Thoracic aorta (tissue), 2 donors: ENCODE measurements around the gene POFUT1. TPM values are rescaled to one million over a fixed set of nuclear protein-coding genes. Genes with fewer than 3 reads are reported as not detected.

Source experiments
- ATAC-seq: fragments of 150-250 bp; one replicate; pipeline ENCODE4 v1.8.0; 2017; ENCODE audit warnings: low read depth; ENCODE audit not compliant: insufficient number of reproducible peaks, low FRiP score
- DNase-seq: peaks from one replicate; pipeline ENCODE4 v3.0.0-alpha.2; 2020; ENCODE audit warnings: low spot score
- H3K27ac ChIP-seq, 2 donors: fragments of 200-600 bp; sonication (generic); 1 replicate in 1 of 2; 2 replicates in 1 of 2; pipeline ENCODE4 v1.5.1; 2016; ENCODE audit warnings: mild to moderate bottlenecking in 2 of 2, moderate library complexity in 2 of 2
- H3K27me3 ChIP-seq: fragments of 200-600 bp; sonication (generic); replicated peaks from 2 replicates; pipeline ENCODE4 v1.6.0; 2016; ENCODE audit warnings: mild to moderate bottlenecking; ENCODE audit not compliant: insufficient read depth
- H3K36me3 ChIP-seq: fragments of 200-600 bp; sonication (generic); one replicate; pipeline ENCODE4 v1.5.1; 2016
- H3K4me1 ChIP-seq, 2 donors: fragments of 200-600 bp; sonication (generic); 1 replicate in 1 of 2; 2 replicates in 1 of 2; pipeline versions ENCODE4 v1.5.1 to v1.6.0; 2016; ENCODE audit warnings: low read depth in 2 of 2, mild to moderate bottlenecking in 1 of 2; ENCODE audit not compliant: control insufficient read depth in 1 of 2
- H3K4me3 ChIP-seq: fragments of 200-600 bp; sonication (generic); 2 replicates; pipeline ENCODE4 v1.5.1; 2016; ENCODE audit warnings: mild to moderate bottlenecking
- H3K9me3 ChIP-seq: fragments of 200-600 bp; sonication (generic); 2 replicates; pipeline ENCODE4 v1.5.1; 2016
- total RNA-seq, 2 donors: library from RNA; depleted of rRNA; stranded (reverse); fragments of >200 nt; gene quantifications; one replicate each; pipeline versions ENCODE4 v1.1.0 to v1.2.3, GENCODE V29; 2016
- TF ChIP-seq, protein P1 (sequence below): fragments of 200-600 bp; sonication (generic); IDR thresholded peaks from one replicate; pipeline ENCODE4 v1.5.1; 2019; ENCODE audit warnings: antibody characterized with exemption

The POFUT1 gene
- total RNA-seq, 2 donors from 2014 or later = 30.8 to 37.1 TPM

DNA sequence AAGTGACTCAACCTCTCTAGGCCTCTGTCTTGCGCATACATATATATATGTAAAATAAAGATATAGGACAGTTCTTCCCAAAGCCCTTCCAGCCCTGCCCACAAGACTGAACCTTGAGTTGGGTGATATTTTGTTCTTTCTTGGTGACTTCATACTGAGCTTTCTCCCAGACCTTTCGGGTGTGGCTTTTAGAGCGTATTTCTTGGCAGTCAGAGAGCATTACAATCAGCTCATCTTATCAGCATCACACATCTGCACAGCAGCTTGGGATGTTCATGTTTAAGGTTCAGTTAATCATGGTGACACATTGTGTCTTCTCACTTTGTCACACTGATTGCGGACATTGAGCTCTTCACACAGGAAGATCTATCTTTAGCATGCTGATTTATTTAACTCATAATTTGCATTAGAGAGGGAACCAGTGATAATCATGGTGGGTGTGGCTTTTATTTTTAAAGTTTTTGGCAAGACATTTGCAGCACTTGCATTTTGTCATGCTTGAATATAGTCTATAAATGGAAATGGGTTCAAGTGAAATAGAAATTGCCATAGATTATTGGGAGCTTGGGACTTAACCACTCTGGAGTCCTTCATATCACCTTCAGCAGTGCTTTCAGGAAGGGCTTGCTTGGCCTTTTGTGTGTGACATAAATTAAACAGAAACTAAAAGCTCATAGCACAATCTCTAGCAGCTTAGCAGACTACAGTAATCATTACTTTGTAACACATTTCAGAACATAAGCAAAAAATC lies 78.1 kb downstream of the POFUT1 start:
- ATAC-seq (no peak), DNase-seq (no peak)
- Histone ChIP-seq H3K36me3 (no peaks in the 10 kb centered on the region), H3K27ac (no peak overlapping the region), H3K4me1 (peaks cover 4 to 18% of the 10 kb centered on the region in 2 donors), H3K9me3 (no peaks in the 10 kb centered on the region), H3K4me3 (no peak overlapping the region), H3K27me3 (no peaks in the 10 kb centered on the region)
- TF ChIP-seq, protein P1, sequence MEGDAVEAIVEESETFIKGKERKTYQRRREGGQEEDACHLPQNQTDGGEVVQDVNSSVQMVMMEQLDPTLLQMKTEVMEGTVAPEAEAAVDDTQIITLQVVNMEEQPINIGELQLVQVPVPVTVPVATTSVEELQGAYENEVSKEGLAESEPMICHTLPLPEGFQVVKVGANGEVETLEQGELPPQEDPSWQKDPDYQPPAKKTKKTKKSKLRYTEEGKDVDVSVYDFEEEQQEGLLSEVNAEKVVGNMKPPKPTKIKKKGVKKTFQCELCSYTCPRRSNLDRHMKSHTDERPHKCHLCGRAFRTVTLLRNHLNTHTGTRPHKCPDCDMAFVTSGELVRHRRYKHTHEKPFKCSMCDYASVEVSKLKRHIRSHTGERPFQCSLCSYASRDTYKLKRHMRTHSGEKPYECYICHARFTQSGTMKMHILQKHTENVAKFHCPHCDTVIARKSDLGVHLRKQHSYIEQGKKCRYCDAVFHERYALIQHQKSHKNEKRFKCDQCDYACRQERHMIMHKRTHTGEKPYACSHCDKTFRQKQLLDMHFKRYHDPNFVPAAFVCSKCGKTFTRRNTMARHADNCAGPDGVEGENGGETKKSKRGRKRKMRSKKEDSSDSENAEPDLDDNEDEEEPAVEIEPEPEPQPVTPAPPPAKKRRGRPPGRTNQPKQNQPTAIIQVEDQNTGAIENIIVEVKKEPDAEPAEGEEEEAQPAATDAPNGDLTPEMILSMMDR = no peak

DNA sequence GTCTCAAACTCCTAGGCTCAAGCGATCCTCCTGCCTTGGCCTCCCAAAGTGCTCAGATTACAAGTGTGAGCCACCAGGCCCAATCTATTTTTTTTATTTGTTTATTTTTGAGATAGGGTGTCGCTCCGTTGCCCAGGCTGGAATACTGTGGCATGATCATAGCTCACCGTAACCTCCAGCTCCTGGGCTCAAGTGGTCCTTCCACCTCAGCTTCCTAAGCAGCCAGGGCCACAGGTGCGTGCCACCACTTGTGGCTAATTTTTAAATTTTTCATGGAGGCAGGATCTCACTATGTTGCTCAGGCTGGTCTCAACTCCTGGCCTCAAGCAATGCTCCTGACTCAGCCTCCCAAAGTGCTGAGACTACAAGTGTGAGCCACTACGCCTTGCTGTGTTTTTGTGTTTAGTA lies 79.6 kb downstream of the POFUT1 start:
- Histone ChIP-seq H3K27me3 (no peaks in the 10 kb centered on the region), H3K4me1 (peaks cover 4 to 13% of the 10 kb centered on the region in 2 donors), H3K4me3 (no peak overlapping the region), H3K9me3 (no peaks in the 10 kb centered on the region), H3K36me3 (no peaks in the 10 kb centered on the region), H3K27ac (no peak overlapping the region)
- TF ChIP-seq, protein P1 = no peak
- no peak for ATAC-seq
- no peak for DNase-seq

Other genes with a start within 250 kb of the POFUT1 start
- not detected for gene XKR7, start 239.7 kb upstream of the POFUT1 start, total RNA-seq
- gene CCM2L, start 197.4 kb upstream of the POFUT1 start, total RNA-seq = 1 to 10 TPM; 2.7 to 6.4 TPM
- gene HCK, start 155.6 kb upstream of the POFUT1 start, total RNA-seq = 10 to 100 TPM; 29.0 to 38.1 TPM
- gene TM9SF4, start 98.2 kb upstream of the POFUT1 start, total RNA-seq = 10 to 100 TPM; 33.4 TPM
- gene PLAGL2, start 137 bp upstream of the POFUT1 start, total RNA-seq = 1 to 10 TPM; 3.8 to 7.5 TPM
- 10 to 100 TPM; 20.7 to 30.7 TPM for gene KIF3B, start 69.8 kb downstream of the POFUT1 start, total RNA-seq
- 100 to 1,000 TPM in 1 of 2 donors, 10 to 100 TPM in 1; 74.5 to 135 TPM for gene ASXL1, start 150.5 kb downstream of the POFUT1 start, total RNA-seq